GM19328 (cell line): ENCODE data around the gene CHRM2.

Source experiments
- ATAC-seq: cut with Tn5 transposase; IDR thresholded peaks from one replicate; pipeline ENCODE4 v1.9.1; 2021; ENCODE audit warnings: mild to moderate bottlenecking, moderate library complexity; ENCODE audit not compliant: unreplicated experiment

The CHRM2 gene

DNA sequence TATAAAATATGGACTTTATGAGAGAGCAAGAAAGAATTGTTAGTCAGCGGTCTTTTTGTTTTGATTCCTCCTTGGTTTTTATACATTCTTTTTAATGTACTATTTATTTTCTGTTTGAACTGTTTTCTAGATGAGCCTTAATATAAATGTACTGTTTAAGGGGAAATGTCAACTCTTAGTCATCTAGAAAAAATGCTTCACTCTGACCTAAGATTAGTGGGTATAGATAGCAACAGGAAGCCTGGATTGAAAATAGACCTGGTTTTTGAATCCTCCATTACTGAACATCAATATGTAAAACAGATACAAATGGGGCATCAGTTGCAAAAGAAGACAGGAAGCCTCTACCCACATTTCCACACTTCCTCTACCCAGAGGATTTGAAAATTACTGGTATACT is 87.8 kb downstream of the CHRM2 start:
- no peak for ATAC-seq

DNA sequence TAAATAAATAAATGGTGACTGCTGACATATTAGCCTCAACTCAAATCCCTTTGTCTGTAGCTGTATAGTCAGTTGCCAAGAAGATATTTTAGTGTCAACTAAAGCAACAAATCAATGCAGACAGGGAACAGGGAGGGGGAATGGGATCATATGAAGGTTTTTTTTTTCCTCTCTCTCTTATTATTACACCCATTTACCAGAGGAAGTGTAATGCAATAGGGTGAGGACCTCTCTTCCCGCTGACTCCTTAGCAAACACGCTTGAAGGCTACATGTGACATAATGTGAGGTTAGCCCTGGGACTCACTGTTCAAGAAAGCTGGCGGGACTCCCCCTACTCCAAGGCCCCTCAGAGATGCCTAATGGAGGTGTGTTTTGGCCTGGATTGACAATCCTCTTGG is 88.2 kb downstream of the CHRM2 start:
- ATAC-seq = no peak

DNA sequence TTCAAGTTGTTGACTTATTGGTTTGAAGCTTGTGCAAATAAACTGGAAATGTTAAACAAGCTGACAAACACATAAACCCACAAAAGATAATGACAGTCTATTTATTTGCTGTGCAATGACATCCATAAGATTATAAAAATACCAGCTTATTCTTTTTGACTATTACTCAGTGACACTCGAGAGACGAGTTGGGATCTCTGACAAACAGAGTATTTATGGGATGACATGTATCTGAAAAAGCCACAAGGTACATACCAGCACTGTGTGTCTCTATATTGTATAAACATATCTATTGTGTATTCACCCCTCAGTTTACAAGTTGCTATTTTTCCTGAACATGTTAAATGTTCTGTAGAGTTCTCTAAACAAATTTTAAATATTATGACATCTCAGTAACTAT is 88.9 kb downstream of the CHRM2 start:
- no peak for ATAC-seq

DNA sequence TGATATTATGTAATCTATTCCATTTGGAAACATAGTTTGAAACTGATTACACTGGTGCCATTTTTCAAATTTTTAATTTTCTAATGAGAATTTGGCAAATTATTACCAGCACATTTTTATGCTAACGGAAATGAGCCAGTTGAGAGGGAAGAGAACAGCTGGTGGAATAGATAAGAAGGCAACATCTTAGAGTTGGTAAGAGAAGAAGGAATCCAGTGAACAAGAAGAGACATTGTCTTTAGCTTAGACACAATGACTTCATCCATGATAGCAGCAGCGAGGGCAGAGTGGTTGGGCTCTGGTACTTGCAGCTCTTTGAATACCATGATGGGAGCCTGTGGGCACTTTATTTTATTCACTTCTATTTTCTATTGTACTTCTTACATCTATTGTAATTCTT is 89.6 kb downstream of the CHRM2 start:
- no peak for ATAC-seq

DNA sequence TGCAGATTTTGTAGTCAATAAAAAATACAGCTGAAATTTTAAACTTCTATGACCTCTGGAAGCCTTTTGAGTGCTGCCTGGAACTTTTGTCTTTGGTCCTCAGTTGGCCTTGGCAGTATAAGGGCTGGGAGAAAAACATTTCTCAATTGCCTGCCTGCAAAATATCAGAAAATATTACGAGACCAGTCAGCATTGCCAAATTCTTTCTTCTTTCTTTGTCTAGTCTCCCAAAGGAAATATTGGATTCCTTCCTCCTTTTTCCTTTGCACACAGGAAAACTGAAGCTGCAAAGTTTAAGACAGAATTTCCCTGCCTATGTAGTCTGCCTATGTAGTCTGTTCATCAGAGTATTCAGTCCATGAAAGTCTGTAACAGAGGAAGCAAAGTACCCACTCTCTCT is 95.9 kb downstream of the CHRM2 start:
- ATAC-seq = no peak

DNA sequence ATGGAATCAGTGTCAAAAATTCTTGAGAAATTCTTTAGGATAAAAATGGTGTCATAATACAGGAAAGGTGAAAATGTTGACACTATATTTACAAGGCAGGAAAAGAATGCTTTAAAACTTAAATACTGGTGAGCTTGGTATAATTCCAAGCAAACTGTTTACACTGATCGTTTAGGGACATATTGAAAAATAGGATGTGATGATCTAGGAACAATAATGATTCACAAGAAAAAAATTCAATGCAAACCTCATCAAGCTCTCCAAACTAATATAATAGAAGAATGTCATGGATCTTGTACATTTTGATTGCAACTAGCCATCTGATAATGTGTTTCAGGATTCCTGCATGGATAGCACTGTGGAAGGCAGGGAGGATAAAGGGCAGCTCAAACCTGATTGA is 98.4 kb downstream of the CHRM2 start:
- no peak for ATAC-seq

DNA sequence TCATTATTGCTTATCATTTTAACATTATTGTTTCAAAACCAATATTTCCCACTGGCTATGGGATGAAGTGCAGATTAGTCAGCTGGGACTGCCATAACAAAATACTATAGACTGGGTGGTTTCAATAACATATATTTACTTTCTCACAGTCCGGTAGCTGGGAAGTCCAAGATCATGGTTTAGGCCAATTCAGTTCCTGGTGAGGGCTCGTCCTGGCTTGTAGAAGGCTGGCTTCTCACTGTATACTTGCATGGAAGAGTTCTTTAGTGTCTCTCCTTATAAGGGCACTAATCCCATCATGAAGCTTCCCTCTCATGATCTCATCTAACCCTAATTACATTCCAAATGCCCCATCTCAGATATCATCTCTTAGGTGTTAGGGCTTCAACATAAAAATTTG is 101.3 kb downstream of the CHRM2 start:
- no peak for ATAC-seq

DNA sequence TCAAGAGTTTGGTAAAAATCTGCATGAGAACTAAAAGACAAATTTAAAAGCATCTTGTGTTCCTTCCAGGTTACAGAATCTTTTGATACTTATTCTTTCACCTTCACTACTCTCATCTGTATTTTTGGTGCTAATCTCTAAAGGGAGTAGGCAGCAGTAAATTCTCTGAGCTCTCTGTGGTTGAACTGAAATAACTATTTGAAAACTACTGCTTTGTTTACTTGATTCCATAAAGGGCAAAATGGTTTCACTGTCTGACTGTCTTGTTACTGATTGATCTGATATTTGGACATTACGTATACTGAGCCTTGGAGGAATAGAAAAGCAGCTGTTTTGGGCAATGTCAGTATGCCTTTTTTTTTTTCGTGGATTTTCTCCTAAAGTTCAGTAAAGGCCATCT is 103.3 kb downstream of the CHRM2 start:
- no peak for ATAC-seq

DNA sequence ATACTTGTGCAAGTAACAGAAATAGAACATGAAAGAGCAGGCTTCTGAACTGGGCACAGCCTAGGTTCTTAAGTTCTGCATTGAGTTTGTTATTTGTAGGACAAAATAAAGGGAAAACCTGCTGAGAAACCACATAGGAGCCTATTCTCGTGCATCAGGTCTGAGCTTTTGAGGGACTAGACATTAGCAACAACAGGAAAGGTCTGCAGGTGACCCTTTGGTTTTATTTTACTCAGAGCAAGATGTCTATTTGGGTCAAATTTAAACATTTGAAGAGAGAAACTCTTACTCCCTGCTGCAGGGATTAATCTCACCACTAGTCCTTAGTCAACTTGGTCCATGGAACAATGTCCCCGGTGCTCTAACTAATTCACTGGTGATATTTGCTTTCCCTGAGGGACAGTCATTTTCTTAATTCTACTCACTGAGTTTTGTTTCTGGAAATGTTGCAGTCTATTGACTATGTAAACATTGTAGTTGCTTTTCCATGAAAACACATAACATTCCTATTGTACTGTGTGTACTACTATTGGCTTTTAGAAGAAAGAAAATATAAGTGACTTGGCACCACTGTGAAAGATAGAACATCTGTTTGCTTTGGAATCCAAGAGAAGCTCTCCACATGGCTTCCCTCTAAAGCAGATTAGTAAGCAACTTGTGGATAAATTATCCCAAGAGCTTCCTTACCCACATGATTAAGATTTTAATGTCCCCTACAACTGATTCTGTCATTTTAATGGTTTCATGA is 108.2 kb downstream of the CHRM2 start:
- no peak for ATAC-seq

DNA sequence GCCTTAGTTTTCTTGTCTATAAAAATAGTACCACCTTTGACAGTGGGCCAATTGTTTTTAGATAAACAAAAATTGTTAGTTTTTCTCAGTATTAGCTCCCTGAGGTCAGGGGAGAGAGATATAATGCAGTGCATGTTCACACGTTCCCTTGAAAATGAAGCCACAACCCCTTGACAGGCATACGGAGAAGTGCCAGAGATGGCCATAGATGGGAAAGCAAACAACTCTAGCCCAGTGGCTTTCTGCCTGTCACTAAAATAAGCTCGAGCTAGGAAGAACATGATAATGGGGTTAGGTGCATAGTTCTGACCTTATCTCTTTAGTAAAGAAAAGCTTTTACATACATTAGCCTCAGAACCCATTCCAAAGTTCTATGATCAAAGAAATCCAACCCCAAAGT is 124.9 kb downstream of the CHRM2 start:
- ATAC-seq = no peak

DNA sequence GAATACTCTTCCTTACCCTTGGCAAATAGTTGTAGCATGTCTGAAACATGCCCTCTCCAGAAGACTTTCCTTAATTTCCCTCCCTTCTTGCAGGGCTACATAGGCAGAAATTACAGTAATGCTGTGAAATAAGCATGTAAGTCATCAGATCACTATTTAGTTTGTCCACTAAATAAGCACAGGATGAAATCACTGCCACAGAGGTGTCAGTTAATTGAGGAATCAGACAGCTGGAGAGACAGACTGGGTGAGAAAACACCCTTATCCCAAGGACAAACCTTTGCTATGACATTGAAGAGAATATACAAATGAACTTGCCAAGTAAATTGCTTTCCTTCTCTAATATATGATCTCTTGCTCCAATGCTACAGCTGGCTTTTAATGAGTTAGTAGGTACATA is 129.3 kb downstream of the CHRM2 start:
- ATAC-seq = no peak

DNA sequence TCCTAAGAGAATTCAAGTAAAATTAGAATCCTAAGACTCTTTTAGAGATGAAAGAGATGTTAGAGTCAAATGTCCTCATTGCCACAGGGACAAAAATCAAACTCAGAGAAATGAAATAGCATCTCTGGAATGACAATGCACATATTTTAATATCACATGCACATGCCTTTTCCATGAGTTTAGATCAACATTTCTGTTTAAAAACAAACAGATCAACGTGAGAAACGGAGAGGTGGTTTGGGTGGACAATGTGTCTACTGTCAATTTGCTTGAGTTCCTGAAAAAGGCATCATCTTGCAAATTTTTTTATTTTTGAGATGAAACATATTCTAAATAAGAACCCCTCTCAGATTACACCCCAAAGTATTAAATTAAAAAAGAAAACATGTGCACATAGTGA is 130.0 kb downstream of the CHRM2 start:
- ATAC-seq = no peak

DNA sequence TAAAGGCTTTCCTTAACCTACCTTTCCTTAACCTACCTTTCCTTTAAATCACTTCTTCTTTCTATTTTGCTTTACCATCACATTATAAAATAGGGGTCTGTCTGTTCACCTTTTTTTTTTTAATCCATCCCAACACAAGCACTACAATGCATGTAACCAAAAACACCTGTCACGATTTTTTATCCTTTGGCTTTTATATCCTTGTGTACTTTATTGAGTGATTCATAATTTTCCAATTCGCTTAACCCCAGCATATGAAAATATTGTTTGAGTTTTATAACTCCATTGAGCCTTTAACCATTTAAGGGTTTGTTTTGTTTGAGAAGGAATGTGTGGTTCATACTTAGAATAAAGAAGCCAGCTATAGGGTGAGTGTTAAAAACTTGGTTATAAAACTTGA is 132.2 kb downstream of the CHRM2 start:
- no peak for ATAC-seq

DNA sequence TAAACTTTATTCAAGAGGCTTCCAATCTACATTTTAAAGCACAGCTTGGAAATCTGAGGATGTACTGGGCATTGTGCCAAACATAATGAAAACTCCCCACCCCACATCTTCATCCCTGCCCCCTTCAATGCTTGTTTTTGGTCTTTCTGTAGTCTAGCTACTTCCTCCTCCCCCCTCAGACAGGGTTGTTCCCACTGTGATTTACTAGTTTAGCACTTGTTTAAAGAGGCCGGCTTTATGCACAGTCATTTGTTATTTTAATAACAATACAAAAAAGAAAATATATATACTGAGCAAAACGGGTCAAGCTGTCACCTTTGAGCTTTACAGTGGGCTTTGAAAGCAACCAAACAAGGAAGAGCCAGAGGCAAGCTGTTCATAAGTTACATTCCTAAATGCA is 132.6 kb downstream of the CHRM2 start:
- ATAC-seq = no peak

DNA sequence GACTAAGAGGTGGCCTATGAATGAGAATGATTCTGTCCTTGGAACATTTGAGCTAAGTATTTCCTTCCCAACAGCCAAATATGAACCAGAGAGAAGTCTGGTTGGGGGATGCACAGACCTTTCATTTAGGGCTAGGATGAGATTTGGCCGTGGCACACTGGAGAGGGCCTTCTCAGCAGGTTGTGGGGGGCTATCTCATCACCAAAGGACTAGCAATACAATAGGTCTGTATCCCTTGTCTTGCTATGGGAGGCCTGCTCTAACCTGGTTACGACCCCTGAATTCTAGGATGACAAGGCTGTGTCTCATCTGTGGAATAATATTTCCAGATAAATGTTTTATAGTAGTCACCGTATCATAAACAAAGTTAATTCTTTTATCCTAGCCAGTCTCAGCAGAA is 133.0 kb downstream of the CHRM2 start:
- no peak for ATAC-seq

DNA sequence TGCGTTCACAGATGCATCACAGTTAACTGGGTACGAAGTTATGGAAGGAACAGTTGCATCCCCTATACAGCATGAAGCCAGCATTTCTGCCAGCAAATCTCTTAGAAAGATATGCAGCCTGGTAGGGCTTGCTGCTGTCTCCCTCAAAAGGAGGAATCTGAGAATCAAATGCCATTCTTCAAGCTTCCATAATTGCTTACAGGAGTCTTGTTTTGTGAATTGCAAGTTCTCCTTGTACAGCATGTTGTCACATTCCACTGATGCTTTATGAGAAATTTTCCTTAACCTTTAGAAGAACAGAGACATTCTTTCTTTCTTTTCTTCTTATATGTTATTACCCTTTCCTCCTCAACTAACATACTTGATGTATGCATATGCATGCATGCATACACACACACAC is 134.6 kb downstream of the CHRM2 start:
- no peak for ATAC-seq

DNA sequence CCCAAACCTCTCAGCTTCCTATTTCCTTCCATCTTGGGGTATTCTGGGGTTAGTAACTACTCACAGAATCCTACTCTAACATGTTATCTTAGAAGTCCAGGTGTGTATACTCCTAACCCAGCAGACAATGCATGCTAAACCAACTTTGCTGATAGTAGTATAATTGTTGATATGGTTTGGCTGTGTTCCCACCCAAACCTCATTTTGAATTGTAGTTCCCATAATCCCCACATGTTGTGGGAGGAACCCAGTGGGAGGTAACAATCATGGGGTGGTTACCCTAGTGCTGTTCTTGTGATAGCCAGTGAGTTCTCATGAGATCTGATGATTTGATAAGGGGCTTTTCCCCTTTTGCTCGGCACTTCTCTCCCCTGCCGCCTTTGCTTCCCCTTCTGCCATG is 135.1 kb downstream of the CHRM2 start:
- no peak for ATAC-seq

DNA sequence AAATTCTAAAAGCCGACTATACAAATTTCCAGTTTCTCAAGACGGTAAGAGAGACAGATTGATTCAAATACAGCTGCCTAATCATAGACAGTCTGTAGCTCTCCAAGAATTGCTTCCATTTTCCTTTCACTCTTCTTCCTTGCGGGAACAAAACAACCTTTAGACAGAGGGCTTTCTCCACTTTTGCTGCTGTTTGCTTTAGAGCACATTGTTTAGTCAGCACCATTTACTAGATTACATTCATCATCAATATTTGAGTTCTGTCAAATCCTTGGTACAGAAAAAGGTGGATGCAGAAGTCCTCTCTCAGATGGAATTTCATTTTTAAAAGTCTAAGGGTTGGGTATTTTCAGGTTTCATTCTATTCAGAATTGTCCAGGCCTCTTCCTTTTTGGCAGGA is 137.4 kb downstream of the CHRM2 start:
- no peak for ATAC-seq

DNA sequence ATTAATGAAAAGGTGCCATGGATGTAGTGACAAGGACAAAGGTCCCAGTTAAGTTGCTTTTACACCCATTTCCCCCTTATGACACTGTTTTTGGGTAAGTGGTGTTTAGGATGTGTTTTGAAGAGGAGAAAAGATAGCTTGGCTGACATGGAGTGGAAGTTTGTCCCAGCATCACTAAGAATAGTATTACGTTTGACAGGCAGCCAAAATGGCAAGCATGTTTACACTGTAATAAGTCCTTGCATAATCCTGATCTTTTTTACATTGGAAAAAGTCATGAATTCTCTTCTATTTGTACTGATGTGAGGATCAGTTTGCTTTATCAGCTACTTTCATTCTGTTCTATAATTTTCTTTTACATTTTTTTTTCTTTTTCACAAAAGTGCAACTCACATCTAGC is 137.8 kb downstream of the CHRM2 start:
- ATAC-seq = no peak

DNA sequence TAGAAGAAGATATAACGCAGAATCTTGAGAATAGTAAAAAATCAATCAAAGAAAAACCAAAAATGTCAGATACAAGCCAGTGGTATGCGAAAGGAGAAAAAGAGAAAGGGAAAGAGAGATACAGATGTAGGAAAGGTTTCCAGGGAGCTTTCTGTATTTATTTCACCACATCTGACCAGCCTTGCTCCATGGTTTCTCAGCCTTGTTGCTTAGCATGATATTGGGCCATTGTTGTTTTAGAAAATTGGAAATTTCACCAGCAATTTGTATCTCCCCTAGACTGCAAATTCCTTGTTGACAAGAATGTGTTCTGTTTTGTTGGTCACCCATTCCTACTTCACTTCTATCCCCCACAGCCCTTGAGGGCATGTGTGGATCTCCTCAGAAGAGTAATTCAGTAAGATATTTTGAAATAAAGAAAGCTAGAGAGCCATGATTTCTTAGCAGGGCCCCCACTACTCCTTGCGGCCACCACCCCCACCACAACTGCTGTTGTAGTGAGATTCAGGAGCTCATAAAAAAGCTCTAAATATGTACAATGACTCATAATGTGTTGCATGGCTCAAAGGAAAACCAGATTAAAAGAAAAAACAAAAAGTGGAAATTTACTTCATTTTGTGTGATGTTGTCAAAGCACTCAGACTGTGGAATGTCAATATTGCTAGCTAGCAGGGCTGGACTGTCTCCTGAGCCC is 138.7 kb downstream of the CHRM2 start:
- ATAC-seq = no peak

DNA sequence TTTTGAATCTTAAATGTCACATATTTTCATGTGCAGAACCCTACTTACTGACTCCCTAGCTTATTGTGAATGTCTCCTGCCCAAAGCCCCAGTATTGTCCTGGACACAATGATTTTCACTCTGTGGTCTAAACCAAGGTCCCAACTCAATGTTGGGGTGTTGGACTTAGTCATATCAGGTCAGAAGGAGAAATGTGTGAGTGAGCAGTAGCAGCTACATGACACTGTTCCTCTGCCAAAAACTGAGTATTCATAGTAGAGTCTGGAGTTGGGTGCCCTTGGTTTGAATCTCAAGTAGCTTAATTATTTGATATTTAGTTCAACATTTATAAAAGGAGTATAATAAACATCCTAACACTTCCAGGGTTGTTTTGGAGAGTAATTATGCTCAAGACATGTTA is 141.0 kb downstream of the CHRM2 start:
- no peak for ATAC-seq

DNA sequence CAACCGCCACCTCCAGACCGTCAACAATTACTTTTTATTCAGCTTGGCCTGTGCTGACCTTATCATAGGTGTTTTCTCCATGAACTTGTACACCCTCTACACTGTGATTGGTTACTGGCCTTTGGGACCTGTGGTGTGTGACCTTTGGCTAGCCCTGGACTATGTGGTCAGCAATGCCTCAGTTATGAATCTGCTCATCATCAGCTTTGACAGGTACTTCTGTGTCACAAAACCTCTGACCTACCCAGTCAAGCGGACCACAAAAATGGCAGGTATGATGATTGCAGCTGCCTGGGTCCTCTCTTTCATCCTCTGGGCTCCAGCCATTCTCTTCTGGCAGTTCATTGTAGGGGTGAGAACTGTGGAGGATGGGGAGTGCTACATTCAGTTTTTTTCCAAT is 146.6 kb downstream of the CHRM2 start:
- ATAC-seq = no peak

DNA sequence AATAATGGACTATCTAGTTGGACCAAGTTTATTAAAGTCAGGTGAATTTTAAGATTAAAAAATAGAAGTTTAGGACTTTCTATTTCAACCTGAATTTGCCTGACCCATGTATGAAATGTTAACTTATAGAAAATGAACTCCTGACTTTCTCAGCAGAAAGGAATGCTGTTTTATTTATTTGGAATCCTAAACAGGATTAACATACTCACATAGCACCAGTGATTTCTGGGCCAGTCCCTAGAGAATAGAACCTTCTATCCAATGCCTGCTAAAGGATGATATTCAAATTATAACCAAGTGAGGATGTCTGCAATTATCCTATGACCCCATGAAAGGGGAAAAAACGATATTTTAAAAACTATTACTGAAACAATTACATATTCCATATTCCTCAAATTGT is 148.8 kb downstream of the CHRM2 start:
- no peak for ATAC-seq
